Chondrocyte (in vitro differentiated cells): ENCODE measurements around the gene HK2. TPM values are rescaled to one million over a fixed set of nuclear protein-coding genes. Genes with fewer than 3 reads are reported as not detected.

ENCODE experiments used
- DNase-seq: peaks from one replicate; pipeline ENCODE4 v3.0.0; 2021; ENCODE audit warnings: mixed read lengths, low spot score
- H3K27ac Mint-ChIP-seq: one replicate; pipeline ENCODE4 v1.8.0; 2021; ENCODE audit warnings: mild to moderate bottlenecking, moderate library complexity, mixed read lengths; ENCODE audit not compliant: unreplicated experiment
- H3K27me3 Mint-ChIP-seq: 2 replicates; pipeline ENCODE4 v1.8.0; 2021; ENCODE audit warnings: low read depth, mixed read lengths
- H3K36me3 Mint-ChIP-seq: 2 replicates; pipeline ENCODE4 v1.8.0; 2021; ENCODE audit warnings: low read depth, mixed read lengths
- H3K4me1 Mint-ChIP-seq: 2 replicates; pipeline ENCODE4 v1.8.0; 2021; ENCODE audit warnings: low read depth, mild to moderate bottlenecking, mixed read lengths
- H3K4me3 Mint-ChIP-seq: one replicate; pipeline ENCODE4 v1.8.0; 2021; ENCODE audit warnings: mild to moderate bottlenecking, moderate library complexity, mixed read lengths; ENCODE audit not compliant: unreplicated experiment
- H3K9me3 Mint-ChIP-seq: 2 replicates; pipeline ENCODE4 v1.8.0; 2021; ENCODE audit warnings: low read depth, mixed read lengths
- CTCF ChIP-seq: fragments of 200-600 bp; sonication (generic); IDR thresholded peaks from 2 replicates; pipeline ENCODE4 v1.5.0; 2021; ENCODE audit warnings: antibody characterized with exemption, mild to moderate bottlenecking, moderate library complexity
- total RNA-seq: library from RNA; stranded (reverse); gene quantifications from 3 replicates; pipeline ENCODE4 v1.2.1, GENCODE V29; 2021

The HK2 gene
- total RNA-seq, 1 donor from 2014 or later = 31.4 TPM

- DNase-seq = no peak
- peaks cover 52% of the 10 kb centered on the region for H3K36me3 Mint-ChIP-seq
- H3K4me3 Mint-ChIP-seq = no peak overlapping the region
- peaks cover 11% of the 10 kb centered on the region for H3K4me1 Mint-ChIP-seq
- no peak for TF ChIP-seq CTCF
- H3K27me3 Mint-ChIP-seq = no peaks in the 10 kb centered on the region
- no peak overlapping the region for H3K27ac Mint-ChIP-seq
- H3K9me3 Mint-ChIP-seq = no peaks in the 10 kb centered on the region
Measured at GRCh38 chr2:74882299-74882687, 48.4 kb downstream of the HK2 start.

GRCh38 chr2:74883011-74883410 is 49.1 kb downstream of the HK2 start:
- no peaks in the 10 kb centered on the region for H3K27me3 Mint-ChIP-seq
- TF ChIP-seq CTCF = no peak
- peaks cover 53% of the 10 kb centered on the region for H3K36me3 Mint-ChIP-seq
- H3K4me3 Mint-ChIP-seq = no peak overlapping the region
- DNase-seq = no peak
- no peak overlapping the region for H3K27ac Mint-ChIP-seq
- no peaks in the 10 kb centered on the region for H3K9me3 Mint-ChIP-seq
- peaks cover 18% of the 10 kb centered on the region for H3K4me1 Mint-ChIP-seq

GRCh38 chr2:74884118-74884762 is 50.3 kb downstream of the HK2 start:
- no peaks in the 10 kb centered on the region for H3K27me3 Mint-ChIP-seq
- TF ChIP-seq CTCF = no peak
- no peak overlapping the region for H3K27ac Mint-ChIP-seq
- H3K4me1 Mint-ChIP-seq = peaks cover 23% of the 10 kb centered on the region
- H3K9me3 Mint-ChIP-seq = no peaks in the 10 kb centered on the region
- no peak for DNase-seq
- H3K36me3 Mint-ChIP-seq = peaks cover 57% of the 10 kb centered on the region
- no peak overlapping the region for H3K4me3 Mint-ChIP-seq

DNA sequence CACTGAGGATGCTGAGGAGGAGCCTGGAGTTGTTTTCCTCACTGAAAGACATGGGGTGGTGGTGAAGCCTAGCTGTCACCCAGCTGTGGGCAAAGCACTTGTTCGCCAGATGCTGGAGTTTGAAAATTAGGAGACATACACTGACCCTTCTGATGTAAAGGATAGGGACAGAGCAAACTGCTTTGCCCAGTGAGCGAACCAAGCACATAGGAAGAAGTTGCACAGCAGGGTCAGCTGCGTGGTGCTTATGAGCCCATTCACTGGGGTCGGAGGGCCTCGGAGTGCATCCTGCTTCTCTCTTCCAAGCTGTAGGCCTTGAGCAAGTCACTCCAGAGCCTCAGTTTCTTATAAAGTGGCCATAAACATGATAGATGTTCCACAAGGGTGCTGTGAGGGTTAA is 50.9 kb downstream of the HK2 start:
- Mint-ChIP-seq H3K27me3 (no peaks in the 10 kb centered on the region), H3K9me3 (no peaks in the 10 kb centered on the region), H3K4me1 (peaks cover 28% of the 10 kb centered on the region), H3K27ac (no peak overlapping the region), H3K4me3 (no peak overlapping the region), H3K36me3 (peaks cover 57% of the 10 kb centered on the region)
- no peak for DNase-seq
- no peak for TF ChIP-seq CTCF

- Mint-ChIP-seq H3K4me3 (no peak overlapping the region), H3K36me3 (peaks cover 59% of the 10 kb centered on the region), H3K27ac (no peak overlapping the region)
Measured at GRCh38 chr2:74886251-74886650, 52.3 kb downstream of the HK2 start.

More at GRCh38 chr2:74886251-74886650, 52.3 kb downstream of the HK2 start:
- peaks cover 29% of the 10 kb centered on the region for H3K4me1 Mint-ChIP-seq
- no peak for TF ChIP-seq CTCF
- no peaks in the 10 kb centered on the region for H3K27me3 Mint-ChIP-seq
- no peaks in the 10 kb centered on the region for H3K9me3 Mint-ChIP-seq
- no peak for DNase-seq
